Activated naive CD4-positive, alpha-beta T cell treated with anti-CD3 and anti-CD28 coated beads for 36 hours (primary cell): ENCODE measurements around the gene CHMP3. TPM values are rescaled to one million over a fixed set of nuclear protein-coding genes. Genes with fewer than 3 reads are reported as not detected.

Source experiments
- CTCF ChIA-PET: fragments of 350-600 bp; sonication (Branson Sonifier 250); formaldehyde crosslinking; loops from one replicate; lab custom pipeline; 2021; ENCODE audit warnings: antibody characterized with exemption; lab: Charles Lee
- DNase-seq: peaks from one replicate; pipeline ENCODE4 v3.0.0-alpha.2; 2020
- H3K27ac Mint-ChIP-seq: one replicate; pipeline ENCODE4 v1.8.0; 2021; ENCODE audit warnings: mild to moderate bottlenecking, mixed read lengths
- H3K27me3 Mint-ChIP-seq: one replicate; pipeline ENCODE4 v1.8.0; 2021; ENCODE audit warnings: low read depth, mixed read lengths
- H3K36me3 Mint-ChIP-seq: one replicate; pipeline ENCODE4 v1.8.0; 2021; ENCODE audit warnings: low read depth, mixed read lengths
- H3K4me1 Mint-ChIP-seq: one replicate; pipeline ENCODE4 v1.8.0; 2021; ENCODE audit warnings: low read depth, mixed read lengths
- H3K4me3 Mint-ChIP-seq: one replicate; pipeline ENCODE4 v1.8.0; 2021; ENCODE audit warnings: mild to moderate bottlenecking, moderate library complexity, mixed read lengths
- H3K9me3 Mint-ChIP-seq: one replicate; pipeline ENCODE4 v1.8.0; 2021; ENCODE audit warnings: mixed read lengths
- intact Hi-C: fragments of 100-400 bp; cut with micrococcal nuclease; formaldehyde crosslinking; loops from one replicate; pipeline ENCODE4 v1.15.1; 2023
- total RNA-seq, 2 experiments: library from RNA; stranded (reverse); gene quantifications; one replicate each; pipeline ENCODE4 v1.2.3, GENCODE V29; 2021

Gene CHMP3
- total RNA-seq, 2 experiments from 2014 or later, result 27.0 to 29.6 TPM

DNA sequence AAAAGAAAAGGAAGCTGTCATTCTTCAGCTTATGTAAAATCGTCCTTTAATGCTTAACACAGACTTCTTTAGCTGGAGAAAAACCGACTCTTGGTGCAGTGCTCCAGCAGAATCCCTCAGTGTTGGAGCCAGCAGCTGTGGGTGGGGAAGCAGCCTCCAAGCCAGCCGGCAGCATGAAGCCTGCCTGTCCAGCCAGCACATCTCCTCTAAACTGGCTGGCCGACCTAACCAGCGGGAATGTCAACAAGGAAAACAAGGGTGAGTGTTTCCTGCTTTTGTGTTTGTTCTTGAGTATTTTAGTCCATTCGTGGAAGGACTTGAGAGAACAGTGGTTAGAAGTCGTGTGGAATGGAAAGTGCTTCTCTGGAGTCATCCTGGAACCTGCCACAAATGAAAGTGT is 83.1 kb downstream of the CHMP3 start:
- Mint-ChIP-seq H3K27me3 (no peaks in the 10 kb centered on the region), H3K27ac (no peak overlapping the region), H3K9me3 (no peaks in the 10 kb centered on the region), H3K4me1 (peaks cover 50% of the 10 kb centered on the region), H3K36me3 (peaks cover 53% of the 10 kb centered on the region), H3K4me3 (no peak overlapping the region)
- CTCF ChIA-PET, result interaction anchor here (0.8 kb wide), 1 partner anchor 125 kb away, joined by 3 read pairs; no protein-coding TSS in a partner anchor
- DNase-seq, result no peak
- intact Hi-C loops, result loop anchor here (5.0 kb wide), 1 partner anchor 82 kb away; the partner anchor contains the start of gene CHMP3

DNA sequence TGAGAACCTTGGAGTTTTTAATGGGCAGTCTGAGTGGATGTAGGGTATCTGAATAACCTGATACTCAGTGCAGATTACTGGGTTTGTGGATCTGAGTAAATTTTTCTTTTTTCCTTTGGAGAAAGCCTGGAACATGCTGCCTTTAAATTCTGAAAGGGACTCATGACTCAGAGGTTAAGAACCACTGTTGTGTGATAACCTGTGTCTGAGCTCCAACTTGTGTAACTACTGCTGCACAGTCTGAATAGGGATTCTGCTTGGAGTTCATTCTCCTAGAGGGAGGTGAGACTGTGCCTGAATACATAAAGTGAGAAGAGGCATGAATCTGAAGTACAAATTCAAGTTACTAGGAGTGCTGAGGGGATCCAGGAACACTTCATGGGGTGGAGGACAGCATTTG is 85.9 kb downstream of the CHMP3 start:
- Mint-ChIP-seq H3K27ac (peak overlapping the region; percentile 50), H3K4me1 (peaks cover 37% of the 10 kb centered on the region), H3K36me3 (peaks cover 48% of the 10 kb centered on the region), H3K9me3 (no peaks in the 10 kb centered on the region), H3K4me3 (no peak overlapping the region), H3K27me3 (no peaks in the 10 kb centered on the region)
- no peak for DNase-seq
- intact Hi-C loops, result no loop called here
- CTCF ChIA-PET, result no interaction called here

DNA sequence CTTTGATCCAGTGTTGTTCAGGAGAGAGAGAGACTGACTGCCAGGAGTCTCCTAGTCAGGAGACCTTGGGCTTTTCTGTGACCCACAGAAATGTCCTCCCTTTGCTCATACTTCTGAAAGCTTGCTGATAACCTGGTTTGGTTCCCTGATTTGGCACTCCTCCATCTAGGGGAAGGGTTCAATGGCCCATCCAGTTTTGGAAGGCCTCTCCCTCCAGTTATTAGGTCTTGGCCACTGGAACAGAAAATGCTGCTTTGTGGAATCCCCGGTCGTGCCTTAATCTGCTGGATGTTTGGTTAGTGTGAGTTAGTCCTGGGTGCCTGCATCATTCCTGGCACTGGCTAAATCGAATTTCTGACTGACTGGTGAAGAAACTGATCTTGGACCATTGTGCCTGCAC is 86.3 kb downstream of the CHMP3 start:
- Mint-ChIP-seq H3K36me3 (peaks cover 44% of the 10 kb centered on the region), H3K4me1 (peaks cover 37% of the 10 kb centered on the region), H3K9me3 (no peaks in the 10 kb centered on the region), H3K27ac (no peak overlapping the region), H3K27me3 (no peaks in the 10 kb centered on the region), H3K4me3 (no peak overlapping the region)
- DNase-seq, result no peak
- intact Hi-C loops, result no loop called here
- CTCF ChIA-PET, result interaction anchor here (1.1 kb wide), 1 partner anchor 9 kb away, joined by 4 read pairs; no protein-coding TSS in a partner anchor

DNA sequence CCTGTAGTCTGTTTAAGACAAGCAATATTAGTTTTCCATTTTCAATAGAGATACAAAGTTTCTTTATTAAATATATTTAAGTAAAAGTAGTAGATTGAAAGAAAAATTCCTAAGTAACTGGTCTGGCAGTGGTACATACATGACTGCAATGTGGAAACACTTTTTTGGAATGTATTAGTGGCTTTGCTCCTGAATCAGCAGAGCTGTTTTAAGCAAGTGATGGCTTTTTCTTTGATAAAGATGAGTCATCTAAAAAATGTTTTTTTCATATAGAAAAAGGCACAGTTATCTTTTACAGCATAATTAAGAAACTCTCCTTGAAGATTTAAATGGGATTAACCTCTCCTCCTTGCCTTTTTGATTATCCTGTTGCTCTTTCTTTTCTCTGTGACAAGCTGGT is 87.2 kb downstream of the CHMP3 start:
- peaks cover 44% of the 10 kb centered on the region for H3K36me3 Mint-ChIP-seq
- H3K9me3 Mint-ChIP-seq, result no peaks in the 10 kb centered on the region
- H3K4me3 Mint-ChIP-seq, result no peak overlapping the region
- CTCF ChIA-PET, result interaction anchor here (1.1 kb wide), 1 partner anchor 9 kb away, joined by 4 read pairs; no protein-coding TSS in a partner anchor
- no peaks in the 10 kb centered on the region for H3K27me3 Mint-ChIP-seq
- no peak overlapping the region for H3K27ac Mint-ChIP-seq
- peaks cover 38% of the 10 kb centered on the region for H3K4me1 Mint-ChIP-seq
- DNase-seq, result no peak
- intact Hi-C loops, result no loop called here

DNA sequence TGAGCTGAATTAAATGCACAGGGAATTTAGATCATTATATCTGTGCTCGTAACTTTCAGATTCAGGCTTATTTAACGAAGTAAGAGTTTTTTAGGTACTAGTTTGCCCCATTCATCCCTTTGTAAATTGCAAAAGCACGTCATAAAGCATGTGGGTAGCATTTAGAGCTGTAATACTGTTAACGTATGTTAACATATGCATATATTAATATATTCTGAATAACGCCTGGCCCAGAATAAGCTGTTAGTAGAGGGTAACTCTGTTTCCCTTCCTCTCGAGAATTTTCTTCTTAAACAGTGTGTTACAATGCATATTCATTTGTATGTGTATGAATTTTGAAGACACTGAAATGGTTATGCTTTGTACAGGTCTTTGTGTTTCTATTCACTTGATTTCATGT is 91.6 kb downstream of the CHMP3 start:
- Mint-ChIP-seq H3K27me3 (no peaks in the 10 kb centered on the region), H3K4me1 (peaks cover 60% of the 10 kb centered on the region), H3K9me3 (no peaks in the 10 kb centered on the region), H3K27ac (no peak overlapping the region), H3K4me3 (no peak overlapping the region), H3K36me3 (peaks cover 39% of the 10 kb centered on the region)
- intact Hi-C loops, result no loop called here
- CTCF ChIA-PET, result no interaction called here
- DNase-seq, result no peak

DNA sequence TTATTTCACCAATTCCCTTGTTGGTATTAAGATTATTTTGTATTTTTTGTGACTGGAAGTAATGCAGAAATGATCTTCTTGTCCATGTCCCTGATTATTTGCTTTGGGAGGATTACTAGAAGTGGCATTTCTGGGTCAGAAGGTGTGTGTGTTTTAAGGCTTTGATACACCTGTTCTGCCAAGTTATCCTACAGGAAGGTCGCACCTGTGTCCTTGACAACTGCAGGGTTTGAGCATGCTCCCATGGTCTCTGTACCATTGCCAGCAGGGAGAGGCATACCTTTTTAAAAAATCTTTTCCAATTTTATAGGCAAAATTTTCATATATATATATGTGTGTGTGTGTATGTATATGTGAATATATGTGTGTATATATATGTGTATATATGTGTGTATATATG is 92.4 kb downstream of the CHMP3 start:
- Mint-ChIP-seq H3K27me3 (no peaks in the 10 kb centered on the region), H3K27ac (no peak overlapping the region), H3K36me3 (peaks cover 39% of the 10 kb centered on the region), H3K4me3 (no peak overlapping the region), H3K4me1 (peaks cover 57% of the 10 kb centered on the region), H3K9me3 (no peaks in the 10 kb centered on the region)
- CTCF ChIA-PET, result no interaction called here
- DNase-seq, result no peak
- intact Hi-C loops, result no loop called here

DNA sequence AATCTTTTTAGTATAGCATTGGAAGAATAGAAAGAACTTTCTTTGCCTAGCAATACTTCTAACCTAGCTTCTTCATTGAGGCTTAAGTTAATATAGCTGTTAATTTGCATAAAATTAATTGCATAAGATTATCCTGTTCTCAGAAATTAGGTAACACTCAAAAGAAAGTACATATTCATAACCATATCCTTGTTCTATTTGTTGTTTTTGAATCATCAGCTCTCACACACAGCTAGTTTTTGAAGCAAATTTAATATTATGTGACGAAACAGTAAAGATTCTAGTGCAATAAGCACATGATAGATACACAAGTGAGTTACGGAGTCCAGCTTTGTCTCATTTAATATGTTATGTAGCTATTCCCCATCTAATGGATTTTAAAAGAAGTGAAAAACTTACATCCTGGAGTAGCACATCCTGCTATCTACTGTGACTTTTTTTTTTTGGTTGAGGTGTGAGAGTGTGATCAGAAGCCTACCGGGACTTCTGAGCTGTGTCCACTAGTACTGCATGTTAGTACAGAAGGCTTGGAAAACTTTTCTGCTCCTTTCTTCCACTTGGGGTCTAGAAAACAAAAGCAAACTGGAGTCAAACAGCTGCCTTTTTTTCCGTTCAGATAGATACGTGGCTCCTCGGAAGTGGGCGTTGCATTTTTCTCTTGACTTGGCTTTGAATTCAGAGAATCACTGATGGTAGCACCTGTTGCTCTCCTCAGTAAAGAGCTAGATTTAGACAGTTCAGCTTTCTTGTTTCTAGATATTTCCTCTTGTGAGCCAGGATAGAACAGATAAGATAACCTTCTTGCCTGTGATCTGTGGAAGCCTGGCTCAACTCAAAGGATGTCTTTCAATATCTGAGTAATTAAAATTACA is 94.8 kb downstream of the CHMP3 start:
- H3K4me3 Mint-ChIP-seq, result peak overlapping the region; percentile 40
- H3K4me1 Mint-ChIP-seq, result peaks cover 56% of the 10 kb centered on the region
- peak overlapping the region; percentile 80 for H3K27ac Mint-ChIP-seq
- no peaks in the 10 kb centered on the region for H3K27me3 Mint-ChIP-seq
- CTCF ChIA-PET, result interaction anchor here (0.6 to 1.8 kb wide), 6 partner anchors 8 to 247 kb away, joined by 3 to 7 read pairs (median 4); partner anchors contain the start of gene KDM3A
- peak; percentile 45 for DNase-seq
- intact Hi-C loops, result loop anchor here (1.0 kb wide), 1 partner anchor 26 kb away; no protein-coding TSS in a partner anchor
- peaks cover 40% of the 10 kb centered on the region for H3K36me3 Mint-ChIP-seq
- no peaks in the 10 kb centered on the region for H3K9me3 Mint-ChIP-seq

DNA sequence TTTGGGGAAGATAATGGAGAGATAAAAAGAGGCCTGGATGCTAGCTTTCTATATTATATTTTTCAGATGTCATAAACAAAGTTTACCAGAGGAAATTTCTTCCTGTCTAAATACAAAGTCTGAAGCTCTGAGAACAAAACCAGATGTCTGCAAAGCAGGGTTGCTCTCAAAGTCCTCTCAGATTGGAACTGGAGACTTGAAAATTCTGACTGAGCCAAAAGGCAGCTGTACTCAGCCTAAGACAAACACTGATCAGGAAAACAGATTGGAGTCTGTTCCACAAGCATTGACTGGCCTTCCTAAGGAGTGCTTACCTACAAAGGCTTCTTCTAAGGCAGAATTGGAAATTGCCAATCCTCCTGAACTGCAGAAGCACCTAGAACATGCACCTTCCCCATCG is 96.9 kb downstream of the CHMP3 start:
- H3K36me3 Mint-ChIP-seq, result peaks cover 42% of the 10 kb centered on the region
- H3K4me1 Mint-ChIP-seq, result peaks cover 44% of the 10 kb centered on the region
- DNase-seq, result no peak
- CTCF ChIA-PET, result interaction anchor here (0.7 kb wide), 1 partner anchor 21 kb away, joined by 3 read pairs; no protein-coding TSS in a partner anchor
- no peak overlapping the region for H3K4me3 Mint-ChIP-seq
- intact Hi-C loops, result no loop called here
- H3K9me3 Mint-ChIP-seq, result no peaks in the 10 kb centered on the region
- peak overlapping the region; percentile 9 for H3K27ac Mint-ChIP-seq
- H3K27me3 Mint-ChIP-seq, result no peaks in the 10 kb centered on the region

DNA sequence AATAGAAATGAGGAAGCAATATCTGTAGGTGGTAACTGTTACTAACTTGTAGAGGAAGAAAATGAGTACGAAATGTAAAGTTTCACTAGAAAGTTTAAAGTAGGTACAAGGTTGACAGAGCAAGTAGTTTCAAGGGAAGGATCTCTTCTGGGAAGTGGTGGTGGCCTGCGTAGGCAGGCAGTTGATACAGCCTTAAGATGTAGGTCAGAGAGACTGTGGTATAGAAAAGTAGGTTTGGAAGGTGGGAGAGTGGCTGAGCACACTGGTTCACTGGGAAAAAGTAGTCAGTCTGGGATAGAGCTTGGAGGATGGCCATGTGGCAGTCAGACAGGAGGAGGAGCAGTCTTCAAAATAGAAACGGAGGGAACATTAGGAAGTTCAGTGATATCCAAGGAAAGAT is 98.6 kb downstream of the CHMP3 start:
- peaks cover 41% of the 10 kb centered on the region for H3K4me1 Mint-ChIP-seq
- H3K4me3 Mint-ChIP-seq, result no peak overlapping the region
- H3K36me3 Mint-ChIP-seq, result peaks cover 42% of the 10 kb centered on the region
- CTCF ChIA-PET, result no interaction called here
- intact Hi-C loops, result no loop called here
- DNase-seq, result peak; percentile 22
- no peaks in the 10 kb centered on the region for H3K9me3 Mint-ChIP-seq
- no peaks in the 10 kb centered on the region for H3K27me3 Mint-ChIP-seq
- peak overlapping the region; percentile 59 for H3K27ac Mint-ChIP-seq

DNA sequence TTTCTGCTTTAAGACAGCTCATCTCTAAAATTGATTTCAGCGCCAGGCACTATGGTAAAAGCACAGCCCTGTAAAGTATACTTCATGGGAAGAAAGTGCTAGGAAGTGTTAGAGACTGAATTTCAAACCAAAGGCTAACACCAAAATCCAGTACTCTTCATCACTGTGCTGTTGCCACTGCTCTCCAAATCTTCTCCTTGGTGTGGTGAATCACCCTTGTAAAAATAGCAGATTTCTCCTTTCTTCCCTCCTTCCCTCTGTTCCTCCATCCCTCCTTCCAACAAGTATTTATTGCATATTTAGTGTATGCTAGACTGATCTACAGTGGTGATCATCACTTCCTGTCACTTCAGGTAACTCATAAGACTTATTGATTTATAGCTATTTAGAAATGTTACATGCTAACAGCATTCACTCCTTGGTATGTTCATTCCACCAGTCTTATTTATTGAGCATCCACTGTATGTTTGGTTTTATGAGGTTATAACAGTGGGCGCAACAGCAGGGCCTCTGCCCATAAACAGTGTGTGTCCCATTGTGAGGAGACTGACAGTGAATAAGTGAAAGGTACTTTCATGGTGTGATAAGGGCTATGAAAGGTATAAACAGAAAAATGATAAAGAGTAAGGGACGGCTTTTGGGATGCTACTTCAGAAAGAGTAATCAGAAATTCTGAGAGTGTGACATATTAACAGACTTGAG is 102.0 kb downstream of the CHMP3 start:
- CTCF ChIA-PET, result no interaction called here
- Mint-ChIP-seq H3K9me3 (no peaks in the 10 kb centered on the region), H3K4me3 (no peak overlapping the region), H3K27ac (no peak overlapping the region), H3K27me3 (no peaks in the 10 kb centered on the region), H3K4me1 (peaks cover 26% of the 10 kb centered on the region), H3K36me3 (peaks cover 45% of the 10 kb centered on the region)
- DNase-seq, result no peak
- intact Hi-C loops, result no loop called here

DNA sequence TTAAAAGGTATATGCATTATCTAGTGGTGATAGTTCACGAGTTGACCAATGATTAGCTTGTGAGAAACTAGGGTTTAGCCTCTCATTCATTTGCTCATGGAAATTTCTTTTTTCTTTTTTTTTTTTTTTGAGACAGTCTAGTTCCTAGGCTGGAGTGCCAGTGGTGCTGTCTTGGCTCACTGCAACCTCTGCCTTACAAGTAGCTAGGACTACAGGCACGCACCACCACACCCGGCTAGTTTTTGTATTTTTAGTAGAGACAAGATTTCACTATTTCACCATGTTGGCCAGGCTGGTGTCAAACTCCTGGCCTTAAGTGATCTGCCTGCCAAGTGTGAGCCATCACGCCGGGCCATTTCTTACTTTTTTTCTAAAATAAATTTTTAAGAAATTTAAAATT is 108.1 kb downstream of the CHMP3 start:
- H3K36me3 Mint-ChIP-seq, result peaks cover 42% of the 10 kb centered on the region
- H3K4me3 Mint-ChIP-seq, result no peak overlapping the region
- no peak overlapping the region for H3K27ac Mint-ChIP-seq
- no peak for DNase-seq
- CTCF ChIA-PET, result interaction anchor here (0.7 kb wide), 1 partner anchor 13 kb away, joined by 3 read pairs; no protein-coding TSS in a partner anchor
- H3K9me3 Mint-ChIP-seq, result no peaks in the 10 kb centered on the region
- H3K27me3 Mint-ChIP-seq, result no peaks in the 10 kb centered on the region
- peaks cover 16% of the 10 kb centered on the region for H3K4me1 Mint-ChIP-seq
- intact Hi-C loops, result no loop called here

DNA sequence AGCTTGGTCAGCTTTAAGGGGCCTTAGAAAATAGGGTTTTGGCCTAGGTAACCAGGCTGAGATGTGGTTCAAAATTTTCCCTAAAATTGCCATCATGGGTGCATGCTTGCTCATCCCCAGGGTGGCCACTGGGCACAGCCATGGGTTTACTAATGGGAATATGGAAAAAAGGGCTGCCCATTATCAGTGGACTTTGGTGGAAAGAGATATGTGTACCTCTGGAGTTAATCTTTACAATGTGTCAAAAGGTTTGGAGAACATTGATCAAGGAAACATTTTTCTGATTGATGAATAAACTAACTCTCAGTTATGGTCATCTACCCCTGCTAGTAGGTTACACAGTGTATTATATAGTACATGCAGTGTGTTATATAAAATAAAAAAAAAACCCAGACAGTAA is 109.0 kb downstream of the CHMP3 start:
- intact Hi-C loops, result no loop called here
- CTCF ChIA-PET, result no interaction called here
- peaks cover 20% of the 10 kb centered on the region for H3K4me1 Mint-ChIP-seq

More for the DNA sequence above, 109.0 kb downstream of the CHMP3 start:
- H3K4me3 Mint-ChIP-seq, result no peak overlapping the region
- H3K9me3 Mint-ChIP-seq, result no peaks in the 10 kb centered on the region
- no peak for DNase-seq
- H3K27ac Mint-ChIP-seq, result no peak overlapping the region
- H3K36me3 Mint-ChIP-seq, result peaks cover 44% of the 10 kb centered on the region
- no peaks in the 10 kb centered on the region for H3K27me3 Mint-ChIP-seq
